AG04450 (cell line): ENCODE data around the gene ZNF740. TPM values are rescaled to one million over a fixed set of nuclear protein-coding genes. Genes with fewer than 3 reads are reported as not detected.
A peak's percentile ranks its signal among the peaks of the same experiment; 100 is the strongest.

Experiments used
- CTCF ChIA-PET: fragments of 300-600, 350-600 bp; formaldehyde crosslinking; extraction: SDS; loops from one replicate; lab custom pipeline; 2022; ENCODE audit warnings: antibody characterized with exemption, inconsistent platforms; lab: Charles Lee
- POLR2A ChIA-PET: fragments of 350-600 bp; formaldehyde crosslinking; extraction: SDS; loops from one replicate; lab custom pipeline; 2021; ENCODE audit warnings: antibody characterized with exemption, inconsistent platforms; lab: Yijun Ruan, JAX
- DNase-seq: peaks from one replicate; pipeline ENCODE4 v3.0.0-alpha.2; 2011; ENCODE audit warnings: low read depth, low spot score
- H3K27ac ChIP-seq: one replicate; pipeline ENCODE4 v1.5.1; 2012; ENCODE audit warnings: low read depth, low read length, control low read depth
- H3K27me3 ChIP-seq: one replicate; pipeline ENCODE4 v1.6.0; 2012; ENCODE audit warnings: low read length; ENCODE audit not compliant: control insufficient read depth, insufficient read depth
- H3K4me3 ChIP-seq: 2 replicates; pipeline ENCODE4 v1.5.1; 2011; ENCODE audit warnings: mild to moderate bottlenecking, low read depth, low read length, control low read depth
- H3K9me3 ChIP-seq: 2 replicates; pipeline ENCODE4 v1.5.1; 2012; ENCODE audit warnings: low read length; ENCODE audit not compliant: control insufficient read depth, insufficient read depth
- CTCF ChIP-seq: IDR thresholded peaks from 2 replicates; pipeline ENCODE4 v1.5.1; 2011; ENCODE audit warnings: low read depth, low read length, control low read depth, inconsistent platforms
- polyA plus RNA-seq: library from polyadenylated mRNA; depleted of rRNA; stranded (reverse); fragments of >200 nt; gene quantifications from 2 replicates; pipeline ENCODE4 v1.2.3, GENCODE V29; 2011

Gene ZNF740
- polyA plus RNA-seq, 1 experiment, result 21.7 TPM

GRCh38 chr12:53223389-53224060, 43.0 kb downstream of the ZNF740 start:
- DNase-seq, result no peak
- peak overlapping the region; percentile 3; the same call in 1 of the 2 replicates for H3K4me3 ChIP-seq
- H3K27me3 ChIP-seq, result no peaks in the 10 kb centered on the region
- ChIA-PET CTCF (interaction anchor here (0.6 to 1.5 kb wide), 4 partner anchors 11 to 176 kb away, joined by 3 to 6 read pairs (median 3); no protein-coding TSS in a partner anchor), POLR2A (interaction anchor here (0.6 kb wide), 1 partner anchor 26 kb away, joined by 3 read pairs; no protein-coding TSS in a partner anchor)
- H3K9me3 ChIP-seq, result no peaks in the 10 kb centered on the region; the same call in 1 of the 2 replicates
- no peak for TF ChIP-seq CTCF
- H3K27ac ChIP-seq, result peak overlapping the region; percentile 57

- POLR2A ChIA-PET, result no interaction called here
- CTCF ChIA-PET, result interaction anchor here (0.8 to 1.5 kb wide), 3 partner anchors 12 to 177 kb away, joined by 3 read pairs; no protein-coding TSS in a partner anchor
- no peaks in the 10 kb centered on the region; the same call in 1 of the 2 replicates for H3K9me3 ChIP-seq
- no peak for DNase-seq
- TF ChIP-seq CTCF, result peak; percentile 39
- H3K4me3 ChIP-seq, result no peak overlapping the region
- no peak overlapping the region for H3K27ac ChIP-seq
- H3K27me3 ChIP-seq, result no peaks in the 10 kb centered on the region
These were observed 43.8 kb downstream of the ZNF740 start for GRCh38 chr12:53224061-53224896.

- H3K27ac ChIP-seq, result no peak overlapping the region
- CTCF ChIA-PET, result interaction anchor here (0.5 to 1.5 kb wide), 3 partner anchors 11 to 321 kb away, joined by 3 to 6 read pairs (median 3); no protein-coding TSS in a partner anchor
- POLR2A ChIA-PET, result no interaction called here
- no peak for DNase-seq
- no peak overlapping the region for H3K4me3 ChIP-seq
- no peaks in the 10 kb centered on the region for H3K27me3 ChIP-seq
- no peak for TF ChIP-seq CTCF
- H3K9me3 ChIP-seq, result no peaks in the 10 kb centered on the region
These were observed 44.5 kb downstream of the ZNF740 start for GRCh38 chr12:53224897-53225634.

DNA sequence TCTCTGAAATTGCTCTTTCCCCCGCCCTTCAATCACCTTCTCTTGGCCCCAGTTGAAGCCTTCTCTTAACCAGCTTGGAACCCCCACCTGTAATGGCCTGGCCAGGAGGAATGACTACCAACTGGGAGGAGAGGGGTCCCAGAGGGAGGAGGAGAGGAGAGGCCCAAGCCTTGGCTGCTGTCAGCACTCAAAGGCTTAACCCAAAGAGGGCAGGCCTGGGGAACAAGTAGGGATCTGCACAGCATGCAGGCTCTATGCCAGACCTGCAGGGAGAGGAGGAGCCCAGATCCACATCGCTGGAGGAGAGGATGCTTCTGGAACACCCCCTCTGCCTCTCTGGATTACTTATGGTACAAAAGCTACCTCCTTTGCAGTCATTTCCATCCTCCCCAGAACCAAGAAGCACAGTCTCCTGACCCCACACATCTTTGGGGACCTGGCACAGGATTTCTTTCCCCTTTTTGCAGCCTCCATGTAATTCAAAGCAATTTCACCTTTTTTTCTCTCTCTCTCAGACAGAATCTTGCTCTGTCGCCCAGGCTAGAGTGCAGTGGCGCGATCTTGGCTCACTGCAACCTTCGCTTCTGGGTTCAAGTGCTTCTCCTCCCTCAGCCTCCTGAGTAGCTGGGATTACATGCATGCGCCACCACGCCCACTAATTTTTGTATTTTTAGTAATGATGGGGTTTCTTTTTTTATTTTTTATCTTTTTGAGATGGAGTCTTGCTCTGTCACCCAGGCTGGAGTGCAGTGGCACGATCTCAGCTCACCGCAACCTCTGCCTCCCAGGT, 45.3 kb downstream of the ZNF740 start:
- Histone ChIP-seq H3K9me3 (no peaks in the 10 kb centered on the region), H3K27me3 (no peaks in the 10 kb centered on the region), H3K4me3 (no peak overlapping the region), H3K27ac (no peak overlapping the region)
- POLR2A ChIA-PET, result no interaction called here
- no peak for DNase-seq
- CTCF ChIA-PET, result interaction anchor here (1.1 to 1.5 kb wide), 2 partner anchors 12 to 126 kb away, joined by 3 to 6 read pairs; no protein-coding TSS in a partner anchor
- no peak for TF ChIP-seq CTCF
